ENCODE data around the gene SYNGR1.

The SYNGR1 gene

GRCh38 chr22:39374801-39375200, 25.0 kb downstream of the SYNGR1 start:
- no peaks in the 10 kb centered on the region for H3K27me3 ChIP-seq (ENCODE audit: control insufficient read depth, insufficient read depth, low read length)
- H3K36me3 ChIP-seq (ENCODE audit: control insufficient read depth, insufficient read depth, low read length) = no peaks in the 10 kb centered on the region
- no peak overlapping the region for H2AFZ ChIP-seq
- H3K9ac ChIP-seq = no peak overlapping the region
- H3K4me2 ChIP-seq (ENCODE audit: low read length) = no peak overlapping the region
- no peak overlapping the region for H3K4me3 ChIP-seq (ENCODE audit: low read depth, low read length)
- TF ChIP-seq CTCF (IDR thresholded peaks at IDR 0.05) = no peak
- no peak overlapping the region for H3K27ac ChIP-seq
- no peaks in the 10 kb centered on the region for H3K79me2 ChIP-seq
- no peaks in the 10 kb centered on the region for H3K9me3 ChIP-seq (ENCODE audit: control insufficient read depth, low read length)
- H3K4me1 ChIP-seq = no peaks in the 10 kb centered on the region

- H3K4me3 ChIP-seq (ENCODE audit: low read depth, low read length) = no peak overlapping the region
- no peaks in the 10 kb centered on the region for H3K36me3 ChIP-seq (ENCODE audit: control insufficient read depth, insufficient read depth, low read length)
- H2AFZ ChIP-seq = no peak overlapping the region
- H3K79me2 ChIP-seq = no peaks in the 10 kb centered on the region
- H3K4me2 ChIP-seq (ENCODE audit: low read length) = no peak overlapping the region
- TF ChIP-seq CTCF (IDR thresholded peaks at IDR 0.05) = no peak
- no peak overlapping the region for H3K9ac ChIP-seq
- no peak overlapping the region for H3K27ac ChIP-seq
- no peaks in the 10 kb centered on the region for H3K4me1 ChIP-seq
- H3K9me3 ChIP-seq (ENCODE audit: control insufficient read depth, low read length) = no peaks in the 10 kb centered on the region
- no peaks in the 10 kb centered on the region for H3K27me3 ChIP-seq (ENCODE audit: control insufficient read depth, insufficient read depth, low read length)
These were observed 25.9 kb downstream of the SYNGR1 start for GRCh38 chr22:39375646-39376045.

GRCh38 chr22:39379756-39380730, 30.3 kb downstream of the SYNGR1 start:
- Histone ChIP-seq H3K9ac (no peak overlapping the region), H3K4me1 (no peaks in the 10 kb centered on the region), H3K9me3 (ENCODE audit: control insufficient read depth, low read length) (no peaks in the 10 kb centered on the region), H3K4me2 (ENCODE audit: low read length) (no peak overlapping the region), H3K27me3 (ENCODE audit: control insufficient read depth, insufficient read depth, low read length) (no peaks in the 10 kb centered on the region), H3K36me3 (ENCODE audit: control insufficient read depth, insufficient read depth, low read length) (no peaks in the 10 kb centered on the region), H3K27ac (no peak overlapping the region), H3K4me3 (ENCODE audit: low read depth, low read length) (no peak overlapping the region), H3K79me2 (no peaks in the 10 kb centered on the region), H2AFZ (no peak overlapping the region)
- TF ChIP-seq CTCF (IDR thresholded peaks at IDR 0.05) = no peak

- no peak overlapping the region for H3K4me3 ChIP-seq (ENCODE audit: low read depth, low read length)
- H3K9me3 ChIP-seq (ENCODE audit: control insufficient read depth, low read length) = no peaks in the 10 kb centered on the region
- no peaks in the 10 kb centered on the region for H3K79me2 ChIP-seq
- H3K9ac ChIP-seq = no peak overlapping the region
- no peak overlapping the region for H3K4me2 ChIP-seq (ENCODE audit: low read length)
- no peaks in the 10 kb centered on the region for H3K36me3 ChIP-seq (ENCODE audit: control insufficient read depth, insufficient read depth, low read length)
- no peaks in the 10 kb centered on the region for H3K27me3 ChIP-seq (ENCODE audit: control insufficient read depth, insufficient read depth, low read length)
- no peak for TF ChIP-seq CTCF (IDR thresholded peaks at IDR 0.05)
- no peaks in the 10 kb centered on the region for H3K4me1 ChIP-seq
- H2AFZ ChIP-seq = no peak overlapping the region
- H3K27ac ChIP-seq = no peak overlapping the region
These were observed 31.4 kb downstream of the SYNGR1 start for GRCh38 chr22:39381009-39381755.

All from parathyroid adenoma (tissue), 2 donors.